Measurements from ENCODE around the gene PRIM1.

DNA sequence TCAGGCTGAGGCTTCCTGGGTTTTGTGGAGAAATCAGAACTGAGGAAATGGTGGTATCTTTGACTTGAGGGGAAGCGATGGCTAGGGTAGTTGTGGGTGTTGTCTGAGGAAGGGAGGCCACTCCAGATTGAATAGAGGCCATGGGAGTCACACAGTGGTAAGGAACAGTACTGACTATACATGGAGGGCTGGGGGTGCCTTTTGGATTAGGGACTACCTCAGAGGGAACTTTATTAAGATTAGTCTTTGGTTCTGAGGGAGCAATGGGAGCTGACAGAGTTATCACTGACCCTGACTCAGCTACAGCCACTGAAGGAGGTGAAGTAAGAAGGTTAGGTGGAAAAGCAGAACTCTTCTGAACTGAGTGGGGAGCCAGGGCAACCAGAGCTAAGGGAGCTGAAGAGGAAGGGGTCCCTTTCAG lies 31.4 kb downstream of the PRIM1 start:
- TF ChIP-seq POLR2A (IDR thresholded peaks at IDR 0.05): no peak
- TF ChIP-seq, protein P1, sequence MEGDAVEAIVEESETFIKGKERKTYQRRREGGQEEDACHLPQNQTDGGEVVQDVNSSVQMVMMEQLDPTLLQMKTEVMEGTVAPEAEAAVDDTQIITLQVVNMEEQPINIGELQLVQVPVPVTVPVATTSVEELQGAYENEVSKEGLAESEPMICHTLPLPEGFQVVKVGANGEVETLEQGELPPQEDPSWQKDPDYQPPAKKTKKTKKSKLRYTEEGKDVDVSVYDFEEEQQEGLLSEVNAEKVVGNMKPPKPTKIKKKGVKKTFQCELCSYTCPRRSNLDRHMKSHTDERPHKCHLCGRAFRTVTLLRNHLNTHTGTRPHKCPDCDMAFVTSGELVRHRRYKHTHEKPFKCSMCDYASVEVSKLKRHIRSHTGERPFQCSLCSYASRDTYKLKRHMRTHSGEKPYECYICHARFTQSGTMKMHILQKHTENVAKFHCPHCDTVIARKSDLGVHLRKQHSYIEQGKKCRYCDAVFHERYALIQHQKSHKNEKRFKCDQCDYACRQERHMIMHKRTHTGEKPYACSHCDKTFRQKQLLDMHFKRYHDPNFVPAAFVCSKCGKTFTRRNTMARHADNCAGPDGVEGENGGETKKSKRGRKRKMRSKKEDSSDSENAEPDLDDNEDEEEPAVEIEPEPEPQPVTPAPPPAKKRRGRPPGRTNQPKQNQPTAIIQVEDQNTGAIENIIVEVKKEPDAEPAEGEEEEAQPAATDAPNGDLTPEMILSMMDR (IDR thresholded peaks at IDR 0.05 in 8 of 11, conservative IDR thresholded peaks at IDR 0.05 in 3 of 11): no peak
- TF ChIP-seq POLR2AphosphoS5 (IDR thresholded peaks at IDR 0.05): peak in 1 of 3 donors; percentile 15

All from spleen (tissue), 7 donors.